ENCODE results near the gene JPH3.

- TF ChIP-seq GATA2 (IDR thresholded peaks at IDR 0.05; ENCODE audit: low read depth, low read length) (no peak), GATA3 (IDR thresholded peaks at IDR 0.05; ENCODE audit: low read depth, low read length) (no peak)
These were observed 39.4 kb downstream of the JPH3 start for GRCh38 chr16:87641721-87642120.

Data from SH-SY5Y (cell line).